Endothelial cell of hepatic sinusoid (primary cell): ENCODE data around the gene NABP2.

Source experiments
- in situ Hi-C: cut with HindIII; loops from 2 replicates; pipeline ENCODE4 v1.10.0; 2017; ENCODE audit warnings: low sequenced_read_pairs

Gene NABP2

DNA sequence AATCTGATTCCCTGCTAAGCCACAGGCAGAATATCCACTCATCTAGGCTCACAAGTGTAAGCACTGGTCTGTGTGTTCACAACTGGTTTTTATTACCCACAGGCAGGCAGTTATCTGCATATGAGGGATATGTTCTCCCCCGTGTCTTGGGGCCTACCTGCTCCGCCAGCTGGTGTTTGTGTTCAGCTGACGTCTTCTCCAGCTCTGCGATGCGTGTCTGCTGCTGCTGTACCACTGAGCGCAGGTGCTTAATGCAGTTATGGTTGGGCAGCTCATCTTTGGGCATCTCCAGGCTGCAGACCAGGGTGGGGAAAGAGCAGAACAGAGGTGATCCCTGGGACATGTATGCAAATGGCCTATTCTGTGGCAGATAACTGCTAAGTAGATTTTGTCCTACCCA, 16.1 kb upstream of the NABP2 start:
- in situ Hi-C loops = loop anchor here (5.0 kb wide), 1 partner anchor 44 kb away; no protein-coding TSS in a partner anchor

DNA sequence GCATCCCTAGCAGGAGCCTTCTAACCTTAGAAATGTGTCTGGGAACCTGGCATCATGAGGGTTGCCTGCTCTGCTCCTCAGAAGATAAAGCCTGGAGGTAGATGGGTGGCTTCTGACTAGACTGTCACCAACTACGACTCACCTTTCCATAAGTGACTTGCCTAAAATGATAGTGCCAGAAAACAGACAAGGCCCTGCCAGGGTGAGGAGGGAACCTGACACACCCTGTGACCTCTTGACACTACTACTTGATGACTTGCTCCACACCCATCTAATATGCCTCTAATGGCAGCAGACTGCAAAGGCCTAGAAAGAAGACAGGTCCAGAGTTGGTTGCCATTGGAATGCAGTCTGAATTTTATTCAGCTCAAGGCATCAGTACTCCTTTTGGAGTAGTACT, 11.8 kb upstream of the NABP2 start:
- in situ Hi-C loops = no loop called here

DNA sequence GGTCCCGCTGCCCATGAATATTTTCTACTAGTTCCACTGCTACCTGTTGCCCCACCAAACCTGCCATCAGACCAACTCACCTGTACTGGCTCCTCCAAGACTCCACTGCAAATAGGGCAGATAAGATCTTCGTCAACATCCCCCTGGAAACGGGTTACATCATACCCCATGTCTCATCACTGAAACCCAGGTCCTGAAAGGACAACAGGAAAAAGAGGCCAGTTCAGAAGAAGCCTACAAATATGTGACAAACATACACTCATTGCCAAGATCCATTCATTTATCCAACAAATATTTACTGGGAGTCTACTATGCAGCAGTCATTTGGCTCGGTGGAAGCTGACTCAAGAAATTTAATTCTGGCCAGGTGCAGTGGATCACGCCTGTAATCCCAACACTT, 10.3 kb upstream of the NABP2 start:
- in situ Hi-C loops = no loop called here

DNA sequence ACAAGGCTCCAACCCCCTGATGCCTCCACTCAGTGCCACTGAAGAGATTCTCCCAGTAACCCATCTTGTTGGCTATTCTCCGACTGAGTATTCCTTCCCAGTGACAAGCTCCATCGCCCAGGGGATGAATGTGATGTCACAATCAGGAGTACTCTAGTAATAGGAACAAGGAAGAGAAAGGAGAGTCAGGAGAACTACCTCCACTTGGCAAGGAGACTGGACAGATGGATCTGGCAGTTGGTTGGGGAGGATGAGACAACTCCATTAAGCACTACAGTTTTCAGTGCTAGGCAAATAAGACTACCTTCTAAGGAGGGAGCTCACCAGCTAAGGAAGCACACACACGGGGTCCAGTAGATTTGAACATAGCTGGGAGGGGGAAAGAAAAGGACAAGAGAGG, 7.7 kb upstream of the NABP2 start:
- in situ Hi-C loops = no loop called here

DNA sequence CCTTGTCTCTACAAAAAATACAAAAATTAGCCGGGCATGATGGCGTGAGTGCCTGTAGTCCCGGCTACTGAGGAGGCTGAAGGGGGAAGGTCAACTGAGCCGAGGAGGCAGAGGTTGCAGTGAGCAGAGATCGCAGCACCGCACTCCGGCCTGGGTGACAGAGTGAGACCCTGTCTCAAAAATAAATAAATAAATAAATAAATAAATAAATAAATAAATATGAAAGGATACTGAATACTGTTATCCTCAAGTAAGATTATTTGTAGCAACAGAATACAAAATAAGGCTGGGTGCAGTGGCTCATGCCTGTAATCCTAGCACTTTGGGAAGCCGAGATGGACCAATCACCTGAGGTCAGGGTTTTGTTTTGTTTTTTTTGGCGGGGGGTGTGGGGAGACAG, 4.3 kb upstream of the NABP2 start:
- in situ Hi-C loops = loop anchor here (5.0 kb wide), 1 partner anchor 33 kb away; the partner anchor contains the start of gene SMARCC2

- in situ Hi-C loops = loop anchor here (5.0 kb wide), 1 partner anchor 33 kb away; the partner anchor contains the start of gene SMARCC2
Observed at GRCh38 chr12:56220611-56221231, 3.4 kb upstream of the NABP2 start.

DNA sequence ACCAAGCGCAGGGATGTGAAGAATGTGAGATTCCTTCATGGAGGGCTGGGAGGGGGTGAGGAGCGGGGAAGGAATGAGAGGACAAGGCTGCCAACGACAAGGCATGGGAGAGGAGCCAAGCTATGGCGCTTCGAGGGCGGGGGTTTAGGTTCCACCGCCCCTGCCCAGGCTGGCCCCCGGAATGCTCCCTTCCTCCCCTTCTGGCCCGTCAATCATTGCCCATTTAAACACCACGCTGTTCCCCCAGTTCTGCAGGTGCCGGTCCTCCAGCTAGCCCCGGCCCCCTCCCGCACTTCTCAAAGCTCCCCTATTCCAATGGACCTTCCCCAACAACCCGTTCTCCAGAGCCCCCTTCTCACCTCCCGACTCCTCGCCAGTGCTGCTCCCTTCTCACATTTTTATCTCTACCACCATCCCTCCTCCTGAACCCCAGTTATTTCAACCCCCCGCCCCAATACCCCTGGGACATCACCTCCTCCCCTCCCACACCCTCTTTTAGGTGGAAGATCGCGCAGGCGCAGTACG, 2.8 kb upstream of the NABP2 start:
- in situ Hi-C loops = loop anchor here (5.0 kb wide), 1 partner anchor 34 kb away; the partner anchor contains the start of gene SMARCC2

GRCh38 chr12:56221757-56222530, 2.2 kb upstream of the NABP2 start, which contains the start of gene RNF41:
Gene RNF41, minus strand, starts transcription at chr12:56221922. Its CDS starts 7,875 bp downstream, at chr12:56214047.
- in situ Hi-C loops = loop anchor here (5.0 kb wide), 1 partner anchor 35 kb away; the partner anchor contains the start of gene SMARCC2

GRCh38 chr12:56222531-56222895, 1.6 kb upstream of the NABP2 start:
- in situ Hi-C loops = loop anchor here (5.0 kb wide), 1 partner anchor 35 kb away; the partner anchor contains the start of gene SMARCC2

GRCh38 chr12:56223571-56224101, 506 bp upstream of the NABP2 start:
- in situ Hi-C loops = loop anchor here (5.0 kb wide), 1 partner anchor 36 kb away; the partner anchor contains the start of gene SMARCC2

DNA sequence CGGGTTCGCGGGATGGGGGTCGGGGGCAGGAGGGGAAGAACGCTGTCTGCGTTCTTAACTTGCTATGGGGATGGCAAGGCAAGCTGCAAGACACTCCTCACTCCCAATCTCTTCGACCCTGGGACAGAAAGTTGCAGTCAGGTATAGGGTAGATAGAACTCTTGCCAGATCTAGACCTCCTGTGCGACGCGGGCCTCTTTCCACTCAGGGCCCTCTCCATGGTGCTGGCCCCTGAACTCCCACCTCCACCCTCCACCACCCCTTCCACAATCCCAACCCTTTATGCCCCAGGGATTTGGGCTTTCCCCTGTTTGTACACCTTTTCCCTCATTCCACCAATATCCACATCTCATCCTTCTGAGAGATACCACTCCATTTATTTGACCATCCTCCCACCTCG, 812 bp downstream of the NABP2 start:
- in situ Hi-C loops = loop anchor here (5.0 kb wide), 1 partner anchor 38 kb away; the partner anchor contains the start of gene SMARCC2

DNA sequence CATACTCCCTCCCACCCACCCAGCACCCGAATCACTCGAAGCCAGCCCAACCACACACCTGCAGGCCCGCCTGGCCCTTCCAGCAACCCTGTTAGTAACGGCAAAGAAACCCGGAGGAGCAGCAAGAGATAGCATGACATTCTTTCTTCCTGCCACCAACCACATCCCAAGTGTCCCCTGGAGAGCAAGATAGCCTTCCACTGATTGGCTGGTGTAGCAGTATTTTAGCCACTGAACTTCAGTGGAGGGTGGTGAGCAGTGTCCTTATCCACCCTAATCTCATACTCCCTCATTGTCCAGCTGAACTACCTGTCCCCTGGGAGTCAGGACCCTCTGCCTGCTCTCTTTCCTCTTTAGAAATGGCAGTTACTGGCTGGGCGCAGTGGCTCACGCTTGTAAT, 4.9 kb downstream of the NABP2 start:
- in situ Hi-C loops = no loop called here

DNA sequence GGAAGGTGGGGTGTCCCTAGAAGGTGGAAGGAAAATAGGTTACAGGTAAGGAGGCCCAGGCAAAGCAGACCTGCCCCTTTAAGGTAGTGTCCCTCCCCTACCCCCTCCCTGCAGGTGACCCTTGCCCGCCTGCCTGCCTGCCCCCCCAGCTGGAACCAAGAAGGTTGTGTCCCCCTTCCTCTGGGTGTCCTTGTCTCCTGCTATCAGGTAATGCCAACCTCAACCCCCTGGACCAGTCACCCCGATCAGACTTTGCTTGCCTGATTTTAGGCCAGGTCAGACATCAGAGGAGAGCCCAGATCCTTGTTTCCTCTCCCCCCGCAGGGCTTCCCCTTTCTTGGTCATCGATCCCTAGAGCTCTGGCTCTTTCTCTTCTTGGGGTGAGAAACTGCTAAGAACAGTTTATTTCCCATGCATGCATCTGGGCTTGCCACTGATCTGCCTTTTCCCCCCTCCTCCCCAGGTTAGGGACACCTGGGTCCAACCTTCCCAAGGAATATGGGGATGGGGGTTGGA, 5.8 kb downstream of the NABP2 start, which contains the start of gene SLC39A5:
SLC39A5 (plus strand) TSS at position 136 of the 516 bp plus-strand sequence. CDS start 1,224 bp downstream, outside the sequence.
- in situ Hi-C loops = no loop called here

- in situ Hi-C loops = no loop called here
Observed at GRCh38 chr12:56230432-56231183, 6.5 kb downstream of the NABP2 start.

- in situ Hi-C loops = no loop called here
Observed at GRCh38 chr12:56231184-56231582, 7.0 kb downstream of the NABP2 start.

- in situ Hi-C loops = no loop called here
Observed at GRCh38 chr12:56234746-56235436, 10.7 kb downstream of the NABP2 start.

- in situ Hi-C loops = no loop called here
Observed at GRCh38 chr12:56236091-56236490, 11.9 kb downstream of the NABP2 start.

- in situ Hi-C loops = no loop called here
Observed at GRCh38 chr12:56236985-56237384, 12.8 kb downstream of the NABP2 start.

DNA sequence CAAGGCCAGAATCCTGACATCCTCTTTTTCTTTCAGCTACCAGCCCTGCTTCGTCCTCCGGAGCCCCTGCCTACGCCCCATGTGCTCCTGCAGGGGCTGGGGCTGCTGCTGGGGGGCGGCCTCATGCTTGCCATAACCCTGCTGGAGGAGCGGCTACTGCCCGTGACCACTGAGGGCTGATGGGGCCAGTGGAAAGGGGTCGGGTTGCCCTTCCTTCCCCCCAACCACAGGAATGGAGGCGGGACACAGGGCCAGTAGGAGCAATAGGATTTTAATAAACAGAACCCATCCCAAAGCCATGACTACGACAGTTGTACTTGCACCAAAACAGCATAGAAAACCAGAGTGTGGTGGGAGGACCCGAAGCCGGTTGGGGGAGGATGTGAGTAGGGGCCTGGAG, 13.4 kb downstream of the NABP2 start:
- in situ Hi-C loops = no loop called here
